Peyer's patch (tissue), 4 donors: ENCODE measurements around the gene ACVR1.

Experiments
- CTCF ChIP-seq, 6 experiments: fragments of 450-650 bp in 4 of 6; fragments of 200-600 bp in 2 of 6; sonication (generic) in 1 of 6; IDR thresholded peaks; one replicate each; pipeline ENCODE4 v1.5.1; 2017 to 2019; ENCODE audit warnings: antibody characterized with exemption in 6 of 6, mild to moderate bottlenecking in 3 of 6, moderate library complexity in 1 of 6
- POLR2A ChIP-seq, 2 donors: fragments of 450-650 bp; IDR thresholded peaks; one replicate each; pipeline ENCODE4 v1.5.1; 2017; ENCODE audit warnings: antibody characterized with exemption in 2 of 2, mild to moderate bottlenecking in 2 of 2, moderate library complexity in 2 of 2

DNA sequence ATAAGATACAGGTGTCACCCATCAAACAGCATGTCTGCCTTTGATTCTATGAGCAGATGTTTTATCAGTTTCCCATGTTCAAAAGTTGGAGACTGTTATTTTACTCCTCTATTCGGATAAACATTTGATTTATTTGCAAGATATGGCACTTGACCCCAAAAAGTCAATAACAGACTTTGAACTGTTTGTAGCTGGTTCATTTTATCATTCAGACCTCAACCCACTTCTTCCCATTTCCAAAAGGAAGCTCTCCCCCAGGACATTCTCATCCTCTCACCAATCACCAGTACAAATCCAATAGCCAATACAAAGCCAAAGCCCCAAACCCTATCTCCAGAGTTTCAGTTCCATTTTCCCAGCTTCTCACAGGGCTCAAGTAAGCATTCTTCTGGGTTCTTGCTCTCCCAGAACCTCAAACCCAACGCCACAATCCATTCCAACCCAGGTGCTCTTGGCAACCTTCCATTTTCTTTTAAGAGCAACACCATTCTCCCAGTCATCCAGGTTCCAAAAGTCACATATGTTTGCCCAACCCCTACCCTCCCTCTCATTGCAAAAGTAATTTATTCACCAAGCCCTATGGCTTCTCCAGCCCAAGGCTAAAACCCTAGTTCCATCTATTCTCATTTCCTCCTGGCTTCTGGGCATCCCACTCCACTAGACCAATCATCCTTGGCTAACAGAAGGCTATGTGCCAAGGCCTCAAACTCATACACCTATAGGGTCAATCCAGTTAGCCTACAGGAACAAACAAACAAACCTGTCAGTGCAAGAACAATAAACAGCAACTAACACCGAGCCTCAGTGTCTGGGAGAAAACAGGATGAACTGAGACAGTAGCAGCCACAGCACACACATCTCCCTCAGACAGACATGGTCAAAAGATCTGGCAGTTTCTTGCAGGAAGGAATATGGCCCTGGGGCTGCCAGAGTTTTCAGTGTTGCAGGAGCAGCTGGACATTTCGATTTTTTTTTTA, 9.2 kb downstream of the ACVR1 start:
- no peak for TF ChIP-seq CTCF (IDR thresholded peaks at IDR 0.05)
- TF ChIP-seq POLR2A (IDR thresholded peaks at IDR 0.05): no peak
